ENCODE results near the gene CRHR2. TPM values are rescaled to one million over a fixed set of nuclear protein-coding genes. Genes with fewer than 3 reads are reported as not detected.

Gene CRHR2
- total and polyA plus RNA-seq, 2 donors (not counting 1 experiment from before 2014, with no cell fraction given) = not detected

DNA sequence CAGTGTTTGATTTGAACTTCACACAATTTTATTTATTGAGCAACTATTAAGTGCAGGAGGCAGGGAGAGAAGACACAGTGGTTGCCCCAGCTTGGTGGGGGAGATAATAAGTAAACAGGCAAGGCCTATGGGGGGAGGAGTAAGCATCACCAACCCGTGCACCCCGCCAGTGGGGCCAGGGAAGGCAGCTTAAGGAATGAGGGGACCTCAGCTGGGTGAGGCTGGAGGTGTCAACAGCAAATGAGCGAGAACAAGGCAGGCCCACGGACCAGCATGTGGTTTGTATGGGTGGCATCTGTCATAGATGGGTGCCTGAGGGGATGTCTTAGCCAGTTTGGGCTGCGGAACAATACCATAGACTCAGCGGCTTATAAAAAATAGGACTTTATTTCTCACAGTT is 24.1 kb upstream of the CRHR2 start:
- TF ChIP-seq CTCF (conservative IDR thresholded peaks at IDR 0.05 in 1 of 2, IDR thresholded peaks at IDR 0.05 in 1 of 2; ENCODE audit: low read depth in 1 of 2, low read length in 2 of 2) = no peak
- TF ChIP-seq EZH2 (IDR thresholded peaks at IDR 0.05; ENCODE audit: low read length, missing control alignments) = no peak
- H3K4me2 ChIP-seq (ENCODE audit: extremely low read depth, insufficient read depth, low read length) = no peak overlapping the region
- H3K27ac ChIP-seq (ENCODE audit: insufficient read depth, low read length) = no peak overlapping the region
- H3K9me3 ChIP-seq (ENCODE audit: control insufficient read depth, insufficient read depth, low read depth, low read length) = no peaks in the 10 kb centered on the region
- no peaks in the 10 kb centered on the region for H4K20me1 ChIP-seq (ENCODE audit: control insufficient read depth, extremely low read depth, insufficient read depth, low read length)
- DNase-seq (ENCODE audit: low read depth in 2 of 2) = no peak
- H3K4me3 ChIP-seq (replicated peaks in 1 of 4; ENCODE audit: control extremely low read depth in 1 of 4, insufficient read depth in 1 of 4, low read depth in 3 of 4, low read length in 4 of 4) = no peak overlapping the region
- no peak overlapping the region for H3K9ac ChIP-seq (ENCODE audit: insufficient read depth, low read length)
- H3K79me2 ChIP-seq (ENCODE audit: control insufficient read depth, insufficient read depth, low read length) = no peaks in the 10 kb centered on the region
- H2AFZ ChIP-seq (ENCODE audit: low read length) = no peak overlapping the region
- no peaks in the 10 kb centered on the region for H3K4me1 ChIP-seq (ENCODE audit: control insufficient read depth, extremely low read depth, insufficient read depth, low read length)
- H3K27me3 ChIP-seq (ENCODE audit: control insufficient read depth, insufficient read depth, low read length) = peaks cover 9% of the 10 kb centered on the region
- no peaks in the 10 kb centered on the region for H3K36me3 ChIP-seq (ENCODE audit: control insufficient read depth, insufficient read depth, low read length)

DNA sequence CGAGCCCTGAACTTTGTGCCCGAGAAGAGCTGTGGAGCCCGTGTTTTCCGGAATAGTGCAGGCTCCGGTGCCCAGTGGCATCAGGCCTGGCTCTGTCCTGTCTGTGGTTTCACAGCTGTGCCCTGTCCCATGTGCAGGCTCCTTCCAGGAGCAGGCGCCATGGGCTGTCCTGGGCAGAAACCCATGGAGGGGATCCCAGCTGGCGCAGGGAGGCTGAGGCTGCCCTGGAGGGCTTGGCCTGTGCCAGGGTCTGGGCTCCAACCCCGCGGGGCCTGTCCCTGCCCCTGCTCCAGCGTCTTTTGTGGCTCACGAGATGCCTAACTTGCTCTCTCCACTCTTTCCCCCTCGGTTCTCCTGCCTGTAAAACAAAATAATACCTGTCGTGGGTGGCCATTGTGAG is 23.3 kb upstream of the CRHR2 start:
- Histone ChIP-seq H3K9me3 (ENCODE audit: control insufficient read depth, insufficient read depth, low read depth, low read length) (no peaks in the 10 kb centered on the region), H3K79me2 (ENCODE audit: control insufficient read depth, insufficient read depth, low read length) (no peaks in the 10 kb centered on the region), H3K4me2 (ENCODE audit: extremely low read depth, insufficient read depth, low read length) (no peak overlapping the region), H3K9ac (ENCODE audit: insufficient read depth, low read length) (no peak overlapping the region), H2AFZ (ENCODE audit: low read length) (no peak overlapping the region), H3K4me3 (replicated peaks in 1 of 4; ENCODE audit: control extremely low read depth in 1 of 4, insufficient read depth in 1 of 4, low read depth in 3 of 4, low read length in 4 of 4) (no peak overlapping the region), H4K20me1 (ENCODE audit: control insufficient read depth, extremely low read depth, insufficient read depth, low read length) (no peaks in the 10 kb centered on the region), H3K4me1 (ENCODE audit: control insufficient read depth, extremely low read depth, insufficient read depth, low read length) (no peaks in the 10 kb centered on the region), H3K27me3 (ENCODE audit: control insufficient read depth, insufficient read depth, low read length) (peaks cover 9% of the 10 kb centered on the region), H3K36me3 (ENCODE audit: control insufficient read depth, insufficient read depth, low read length) (no peaks in the 10 kb centered on the region), H3K27ac (ENCODE audit: insufficient read depth, low read length) (no peak overlapping the region)
- TF ChIP-seq CTCF (conservative IDR thresholded peaks at IDR 0.05 in 1 of 2, IDR thresholded peaks at IDR 0.05 in 1 of 2; ENCODE audit: low read depth in 1 of 2, low read length in 2 of 2) (no peak), EZH2 (IDR thresholded peaks at IDR 0.05; ENCODE audit: low read length, missing control alignments) (no peak)
- DNase-seq (ENCODE audit: low read depth in 2 of 2) = no peak

DNA sequence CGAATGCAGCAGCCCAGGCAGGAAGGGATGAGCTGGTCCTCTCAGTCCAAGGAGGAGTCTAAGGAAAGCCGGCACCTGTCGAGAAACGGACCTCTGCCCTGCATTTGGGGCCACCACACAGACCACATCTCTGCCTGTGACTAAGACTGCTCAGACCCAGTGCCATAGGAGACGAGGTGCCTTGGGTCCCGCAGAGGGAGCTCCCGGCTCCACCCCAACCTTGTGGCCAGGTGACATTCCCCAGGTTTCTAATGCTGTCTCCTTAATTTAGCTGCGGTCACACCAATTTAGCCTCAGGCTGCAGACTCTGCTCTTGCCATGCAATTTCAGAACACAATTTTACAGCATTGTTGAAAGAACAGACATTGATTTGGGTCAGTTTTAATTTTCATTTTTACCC is 22.8 kb upstream of the CRHR2 start:
- no peak overlapping the region for H3K4me2 ChIP-seq (ENCODE audit: extremely low read depth, insufficient read depth, low read length)
- TF ChIP-seq CTCF (conservative IDR thresholded peaks at IDR 0.05 in 1 of 2, IDR thresholded peaks at IDR 0.05 in 1 of 2; ENCODE audit: low read depth in 1 of 2, low read length in 2 of 2) = no peak
- no peak overlapping the region for H2AFZ ChIP-seq (ENCODE audit: low read length)
- H3K4me3 ChIP-seq (replicated peaks in 1 of 4; ENCODE audit: control extremely low read depth in 1 of 4, insufficient read depth in 1 of 4, low read depth in 3 of 4, low read length in 4 of 4) = no peak overlapping the region
- no peaks in the 10 kb centered on the region for H4K20me1 ChIP-seq (ENCODE audit: control insufficient read depth, extremely low read depth, insufficient read depth, low read length)
- H3K9ac ChIP-seq (ENCODE audit: insufficient read depth, low read length) = no peak overlapping the region
- DNase-seq (ENCODE audit: low read depth in 2 of 2) = no peak
- no peak overlapping the region for H3K27ac ChIP-seq (ENCODE audit: insufficient read depth, low read length)
- H3K79me2 ChIP-seq (ENCODE audit: control insufficient read depth, insufficient read depth, low read length) = no peaks in the 10 kb centered on the region
- H3K27me3 ChIP-seq (ENCODE audit: control insufficient read depth, insufficient read depth, low read length) = peaks cover 9% of the 10 kb centered on the region
- H3K4me1 ChIP-seq (ENCODE audit: control insufficient read depth, extremely low read depth, insufficient read depth, low read length) = no peaks in the 10 kb centered on the region
- H3K36me3 ChIP-seq (ENCODE audit: control insufficient read depth, insufficient read depth, low read length) = no peaks in the 10 kb centered on the region
- no peaks in the 10 kb centered on the region for H3K9me3 ChIP-seq (ENCODE audit: control insufficient read depth, insufficient read depth, low read depth, low read length)

Data from fibroblast of lung (primary cell).